Keratinocyte (primary cell): Measurements from ENCODE around the gene ANAPC16. TPM values are rescaled to one million over a fixed set of nuclear protein-coding genes. Genes with fewer than 3 reads are reported as not detected.

Experiments used
- DNase-seq: peaks from one replicate; pipeline ENCODE4 v3.0.0-alpha.2; 2011; ENCODE audit warnings: low read depth, missing footprints, low spot score
- FAIRE-seq: peaks from 2 replicates; lab custom pipeline; 2011; peaks lifted over from hg19 to GRCh38; lab: Jason Lieb, UNC
- H2AFZ ChIP-seq: 2 replicates; pipeline ENCODE4 v1.6.0; 2012; ENCODE audit warnings: low read length, control low read depth, inconsistent platforms; ENCODE audit not compliant: control insufficient read depth
- H3K27ac ChIP-seq: 2 replicates; pipeline ENCODE4 v1.5.1; 2011; ENCODE audit warnings: low read length; ENCODE audit not compliant: control insufficient read depth, insufficient read depth
- H3K27me3 ChIP-seq: 3 replicates; pipeline ENCODE4 v1.6.0; 2011; ENCODE audit warnings: low read length; ENCODE audit not compliant: control insufficient read depth, insufficient read depth; ENCODE audit errors: extremely low read depth
- H3K36me3 ChIP-seq, 2 experiments: 2 replicates in 1 of 2; 3 replicates in 1 of 2; pipeline ENCODE4 v1.5.1; 2011; ENCODE audit warnings: low read length in 2 of 2, mild to moderate bottlenecking in 1 of 2; ENCODE audit not compliant: control insufficient read depth in 2 of 2, insufficient read depth in 2 of 2; ENCODE audit errors: extremely low read depth in 1 of 2
- H3K4me1 ChIP-seq: 3 replicates; pipeline ENCODE4 v1.5.1; 2011; ENCODE audit warnings: low read length; ENCODE audit not compliant: control insufficient read depth, insufficient read depth; ENCODE audit errors: extremely low read depth
- H3K4me2 ChIP-seq: 3 replicates; pipeline ENCODE4 v1.6.0; 2011; ENCODE audit warnings: low read depth, low read length; ENCODE audit not compliant: control insufficient read depth, insufficient read depth; ENCODE audit errors: extremely low read depth
- H3K4me3 ChIP-seq, 3 experiments: fragments of 200-600 bp in 1 of 3; sonication (generic) in 1 of 3; 2 replicates in 2 of 3; 3 replicates in 1 of 3; pipeline ENCODE4 v1.5.1; 2011 to 2016; ENCODE audit warnings: low read length in 3 of 3, mild to moderate bottlenecking in 3 of 3, control low read depth in 2 of 3, inconsistent platforms in 1 of 3, low read depth in 1 of 3, mixed read lengths in 1 of 3, mixed run types in 1 of 3, moderate library complexity in 1 of 3; ENCODE audit not compliant: control insufficient read depth in 2 of 3, insufficient read depth in 2 of 3; ENCODE audit errors: extremely low read depth in 1 of 3
- H3K79me2 ChIP-seq: 2 replicates; pipeline ENCODE4 v1.6.0; 2012; ENCODE audit warnings: low read length; ENCODE audit not compliant: control insufficient read depth, insufficient read depth
- H3K9ac ChIP-seq: 3 replicates; pipeline ENCODE4 v1.6.0; 2011; ENCODE audit warnings: low read length; ENCODE audit not compliant: control insufficient read depth, insufficient read depth; ENCODE audit errors: extremely low read depth
- H3K9me1 ChIP-seq: 3 replicates; pipeline ENCODE4 v1.6.0; 2011; ENCODE audit warnings: low read length; ENCODE audit not compliant: control insufficient read depth, insufficient read depth; ENCODE audit errors: extremely low read depth
- H3K9me3 ChIP-seq: 2 replicates; pipeline ENCODE4 v1.5.1; 2012; ENCODE audit warnings: low read depth, low read length; ENCODE audit not compliant: control insufficient read depth
- H4K20me1 ChIP-seq: 3 replicates; pipeline ENCODE4 v1.6.0; 2011; ENCODE audit warnings: low read length; ENCODE audit not compliant: control insufficient read depth, insufficient read depth; ENCODE audit errors: extremely low read depth
- EZH2 ChIP-seq: IDR thresholded peaks from one replicate; pipeline ENCODE4 v1.6.1; 2012; ENCODE audit warnings: inconsistent platforms, mild to moderate bottlenecking, low read length, moderate library complexity
- dilution Hi-C: fragments of 300-500 bp; cut with MboI; formaldehyde crosslinking; loops from one replicate; pipeline ENCODE4 v1.7.0; 2020; ENCODE audit warnings: low sequenced_read_pairs; ENCODE audit not compliant: extremely low pct_ligation_motif_present
- polyA plus RNA-seq, 5 experiments: library from polyadenylated mRNA; depleted of rRNA in 3 of 5; stranded (reverse) in 3 of 5; stranded (forward) in 1 of 5; unstranded in 1 of 5; fragments of >200 nt; gene quantifications; 1 replicate in 1 of 5; 2 replicates in 3 of 5; 3 replicates in 1 of 5; pipeline versions ENCODE4 v1.2.1 to v1.2.3, GENCODE V29; 2011 to 2012; ENCODE audit warnings: missing spikeins in 2 of 5, low read depth in 1 of 5, low replicate concordance in 1 of 5
- TF ChIP-seq, protein P1 (sequence below), 3 experiments: IDR thresholded peaks in 1 of 3; conservative IDR thresholded peaks in 1 of 3; optimal IDR thresholded peaks in 1 of 3; 2 replicates in 2 of 3; 3 replicates in 1 of 3; pipeline versions ENCODE3 to v1.5.1; 2011; ENCODE audit warnings: low read length in 3 of 3, mild to moderate bottlenecking in 3 of 3, moderate library complexity in 2 of 3, control low read depth in 1 of 3, inconsistent platforms in 1 of 3; ENCODE audit not compliant: insufficient read depth in 2 of 3; ENCODE audit errors: extremely low read depth in 1 of 3

Gene ANAPC16
- polyA plus RNA-seq, 1 donor (not counting 4 experiments of a cell fraction or from before 2014, with no cell fraction given): 93.9 TPM

DNA sequence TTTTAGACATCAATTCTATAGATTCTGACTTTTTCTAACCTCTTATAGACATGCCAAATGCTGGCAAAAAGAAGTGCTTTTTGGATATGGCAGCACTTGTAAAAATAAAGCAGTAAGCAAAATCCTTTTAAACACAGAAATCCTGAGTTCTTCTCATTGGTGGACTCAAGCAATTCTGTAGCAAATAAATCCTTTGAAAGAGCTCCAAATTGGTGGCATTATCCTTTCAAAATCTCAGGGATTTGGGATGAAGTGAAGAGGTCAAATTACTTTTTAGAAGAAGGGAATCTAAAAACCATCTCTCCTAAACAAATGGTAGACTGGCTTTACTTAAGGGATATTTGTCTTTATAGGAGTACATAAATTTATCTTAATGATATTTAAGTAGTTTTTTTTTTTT is 17.8 kb downstream of the ANAPC16 start:
- no peak overlapping the region for H3K4me3 ChIP-seq
- FAIRE-seq (no peak), DNase-seq (no peak)
- H3K4me2 ChIP-seq: no peak overlapping the region
- H4K20me1 ChIP-seq: no peaks in the 10 kb centered on the region
- no peak overlapping the region for H3K27ac ChIP-seq
- dilution Hi-C loops: no loop called here
- H3K9ac ChIP-seq: no peak overlapping the region
- H3K79me2 ChIP-seq: peaks cover 3% of the 10 kb centered on the region
- H3K9me3 ChIP-seq: no peaks in the 10 kb centered on the region
- TF ChIP-seq, protein P1, sequence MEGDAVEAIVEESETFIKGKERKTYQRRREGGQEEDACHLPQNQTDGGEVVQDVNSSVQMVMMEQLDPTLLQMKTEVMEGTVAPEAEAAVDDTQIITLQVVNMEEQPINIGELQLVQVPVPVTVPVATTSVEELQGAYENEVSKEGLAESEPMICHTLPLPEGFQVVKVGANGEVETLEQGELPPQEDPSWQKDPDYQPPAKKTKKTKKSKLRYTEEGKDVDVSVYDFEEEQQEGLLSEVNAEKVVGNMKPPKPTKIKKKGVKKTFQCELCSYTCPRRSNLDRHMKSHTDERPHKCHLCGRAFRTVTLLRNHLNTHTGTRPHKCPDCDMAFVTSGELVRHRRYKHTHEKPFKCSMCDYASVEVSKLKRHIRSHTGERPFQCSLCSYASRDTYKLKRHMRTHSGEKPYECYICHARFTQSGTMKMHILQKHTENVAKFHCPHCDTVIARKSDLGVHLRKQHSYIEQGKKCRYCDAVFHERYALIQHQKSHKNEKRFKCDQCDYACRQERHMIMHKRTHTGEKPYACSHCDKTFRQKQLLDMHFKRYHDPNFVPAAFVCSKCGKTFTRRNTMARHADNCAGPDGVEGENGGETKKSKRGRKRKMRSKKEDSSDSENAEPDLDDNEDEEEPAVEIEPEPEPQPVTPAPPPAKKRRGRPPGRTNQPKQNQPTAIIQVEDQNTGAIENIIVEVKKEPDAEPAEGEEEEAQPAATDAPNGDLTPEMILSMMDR (optimal IDR thresholded peaks at IDR 0.05 in 1 of 3, IDR thresholded peaks at IDR 0.05 in 1 of 3, conservative IDR thresholded peaks at IDR 0.05 in 1 of 3; ENCODE audit: extremely low read depth in 1 of 3, insufficient read depth in 2 of 3, low read length in 3 of 3): no peak
- no peak for TF ChIP-seq EZH2
- H3K27me3 ChIP-seq: no peaks in the 10 kb centered on the region
- H3K4me1 ChIP-seq: no peaks in the 10 kb centered on the region
- peaks cover 9 to 13% of the 10 kb centered on the region in 2 experiments for H3K36me3 ChIP-seq
- no peaks in the 10 kb centered on the region for H3K9me1 ChIP-seq
- H2AFZ ChIP-seq: no peak overlapping the region

DNA sequence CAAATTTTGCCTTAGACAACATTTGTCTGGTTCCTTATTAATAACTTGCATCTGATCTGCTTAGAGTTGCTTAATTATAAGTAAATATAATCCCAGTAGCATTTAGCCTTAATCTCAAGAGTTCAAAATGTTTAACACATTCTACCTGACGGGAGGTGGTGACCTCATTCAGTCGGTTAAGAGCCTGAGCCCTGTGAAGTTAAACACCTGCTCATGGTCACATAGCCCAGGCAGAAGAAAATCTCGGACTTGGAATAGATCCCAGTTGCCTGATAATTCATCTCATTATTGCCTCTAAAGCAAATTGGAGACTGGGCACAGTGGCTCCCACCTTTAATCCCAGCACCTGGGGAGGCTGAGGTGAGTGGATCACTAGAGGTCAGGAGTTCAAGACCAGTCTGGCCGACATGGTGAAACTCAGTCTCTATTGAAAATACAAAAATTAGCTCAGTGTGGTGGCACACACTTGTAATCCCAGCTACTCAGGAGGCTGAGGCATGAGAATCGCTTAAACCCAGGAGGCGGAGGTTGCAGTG is 18.8 kb downstream of the ANAPC16 start:
- dilution Hi-C loops: no loop called here
- H3K79me2 ChIP-seq: no peaks in the 10 kb centered on the region
- H3K9me1 ChIP-seq: no peaks in the 10 kb centered on the region
- DNase-seq (no peak), FAIRE-seq (no peak)
- H3K9ac ChIP-seq: no peak overlapping the region
- no peak overlapping the region for H3K4me3 ChIP-seq
- H2AFZ ChIP-seq: no peak overlapping the region
- H3K27ac ChIP-seq: no peak overlapping the region
- H3K4me1 ChIP-seq: no peaks in the 10 kb centered on the region
- H3K9me3 ChIP-seq: no peaks in the 10 kb centered on the region
- no peak overlapping the region for H3K4me2 ChIP-seq
- H3K36me3 ChIP-seq: peaks cover 9 to 13% of the 10 kb centered on the region in 2 experiments
- H3K27me3 ChIP-seq: no peaks in the 10 kb centered on the region
- TF ChIP-seq, protein P1 (optimal IDR thresholded peaks at IDR 0.05 in 1 of 3, IDR thresholded peaks at IDR 0.05 in 1 of 3, conservative IDR thresholded peaks at IDR 0.05 in 1 of 3; ENCODE audit: extremely low read depth in 1 of 3, insufficient read depth in 2 of 3, low read length in 3 of 3): no peak
- no peak for TF ChIP-seq EZH2
- H4K20me1 ChIP-seq: no peaks in the 10 kb centered on the region
